ENCODE results near the gene SOCS1.

SOCS1 gene

GRCh38 chr16:11242658-11243057, 13.3 kb downstream of the SOCS1 start:
- no peak for DNase-seq

- no peak for DNase-seq
These were observed 14.4 kb downstream of the SOCS1 start for GRCh38 chr16:11241480-11242204.

GRCh38 chr16:11240636-11241473, 15.1 kb downstream of the SOCS1 start:
- no peak for DNase-seq

- DNase-seq: no peak
These were observed 16.1 kb downstream of the SOCS1 start for GRCh38 chr16:11239644-11240632.

- no peak for DNase-seq
These were observed 17.5 kb downstream of the SOCS1 start for GRCh38 chr16:11238272-11239202.

GRCh38 chr16:11236461-11237254, 19.3 kb downstream of the SOCS1 start:
- DNase-seq: no peak

GRCh38 chr16:11235703-11235991, 20.4 kb downstream of the SOCS1 start:
- DNase-seq: no peak

GRCh38 chr16:11234884-11235702, 20.9 kb downstream of the SOCS1 start:
- DNase-seq: no peak

GRCh38 chr16:11233727-11234376, 22.2 kb downstream of the SOCS1 start:
- peak; percentile 81 for DNase-seq

GRCh38 chr16:11232852-11233726, 22.9 kb downstream of the SOCS1 start:
- peak; percentile 91 for DNase-seq

GRCh38 chr16:11232302-11232851, 23.6 kb downstream of the SOCS1 start:
- no peak for DNase-seq

GRCh38 chr16:11231367-11231970, 24.5 kb downstream of the SOCS1 start:
- DNase-seq: no peak

GRCh38 chr16:11229906-11230305, 26.1 kb downstream of the SOCS1 start:
- DNase-seq: no peak

- DNase-seq: no peak
These were observed 26.6 kb downstream of the SOCS1 start for GRCh38 chr16:11229432-11229831.

GRCh38 chr16:11225677-11226549, 30.1 kb downstream of the SOCS1 start:
- DNase-seq: no peak

GRCh38 chr16:11224894-11225676, 30.9 kb downstream of the SOCS1 start:
- peak; percentile 81 for DNase-seq
